Left hindlimb (tissue), 1 donor: Measurements from ENCODE around the gene SGMS1.

Experiments used
- DNase-seq: peaks from one replicate; pipeline ENCODE4 v3.0.0-alpha.2; 2018

Gene SGMS1

GRCh38 chr10:50635286-50635685, 11.5 kb upstream of the SGMS1 start:
- no peak for DNase-seq

GRCh38 chr10:50634479-50634878, 10.7 kb upstream of the SGMS1 start:
- no peak for DNase-seq

GRCh38 chr10:50631052-50631451, 7.3 kb upstream of the SGMS1 start:
- no peak for DNase-seq

- DNase-seq = no peak
These were observed 5.9 kb upstream of the SGMS1 start for GRCh38 chr10:50629495-50630122.

- no peak for DNase-seq
These were observed 4.1 kb upstream of the SGMS1 start for GRCh38 chr10:50627896-50628295.

GRCh38 chr10:50627443-50627842, 3.7 kb upstream of the SGMS1 start:
- no peak for DNase-seq

GRCh38 chr10:50625649-50626132, 1.9 kb upstream of the SGMS1 start:
- no peak for DNase-seq

- DNase-seq = peak; percentile 74
These were observed 1.2 kb upstream of the SGMS1 start for GRCh38 chr10:50624866-50625501.

- peak; percentile 98 for DNase-seq
These were observed 683 bp upstream of the SGMS1 start for GRCh38 chr10:50624413-50624865.

GRCh38 chr10:50622706-50623662, 772 bp downstream of the SGMS1 start:
- peak; percentile 65 for DNase-seq

GRCh38 chr10:50621968-50622705, 1.6 kb downstream of the SGMS1 start:
- DNase-seq = peak; percentile 89

- no peak for DNase-seq
These were observed 2.9 kb downstream of the SGMS1 start for GRCh38 chr10:50620899-50621298.

- no peak for DNase-seq
These were observed 3.9 kb downstream of the SGMS1 start for GRCh38 chr10:50619882-50620281.

GRCh38 chr10:50619166-50619565, 4.6 kb downstream of the SGMS1 start:
- DNase-seq = no peak

- no peak for DNase-seq
These were observed 5.1 kb downstream of the SGMS1 start for GRCh38 chr10:50618624-50619023.

GRCh38 chr10:50615658-50616057, 8.1 kb downstream of the SGMS1 start:
- DNase-seq = no peak

- no peak for DNase-seq
These were observed 9.2 kb downstream of the SGMS1 start for GRCh38 chr10:50614444-50615137.

GRCh38 chr10:50613726-50614443, 9.9 kb downstream of the SGMS1 start:
- DNase-seq = no peak

GRCh38 chr10:50613150-50613549, 10.6 kb downstream of the SGMS1 start:
- DNase-seq = no peak

GRCh38 chr10:50610368-50610767, 13.4 kb downstream of the SGMS1 start:
- DNase-seq = peak; percentile 79

GRCh38 chr10:50607356-50607925, 16.3 kb downstream of the SGMS1 start:
- no peak for DNase-seq
